Breast epithelium (tissue), 3 donors: ENCODE results near the gene USP6NL.

Experiments used
- CTCF ChIP-seq, 3 donors: fragments of 450-650 bp; IDR thresholded peaks; one replicate each; pipeline ENCODE4 v1.5.1; 2016 to 2017; ENCODE audit warnings: antibody characterized with exemption in 3 of 3, mild to moderate bottlenecking in 3 of 3, moderate library complexity in 3 of 3
- POLR2A ChIP-seq: fragments of 450-650 bp; IDR thresholded peaks from one replicate; pipeline ENCODE4 v1.6.1; 2016; ENCODE audit warnings: antibody characterized with exemption, mild to moderate bottlenecking, moderate library complexity
- POLR2AphosphoS5 ChIP-seq, 3 donors: sonication (generic); formaldehyde crosslinking; IDR thresholded peaks; one replicate each; pipeline ENCODE4 v1.6.1; 2017; ENCODE audit warnings: antibody characterized with exemption in 3 of 3

- TF ChIP-seq CTCF (IDR thresholded peaks at IDR 0.05): no peak
- TF ChIP-seq POLR2A: no peak
- TF ChIP-seq POLR2AphosphoS5 (IDR thresholded peaks at IDR 0.05): no peak
Measured at GRCh38 chr10:11478807-11479206, 132.6 kb downstream of the USP6NL start.
